GM21737 (cell line): ENCODE measurements around the gene EVPL.
"Not testable (repeated sequence)": the region's sequence is repeated elsewhere in the genome, so short reads cannot be mapped to it uniquely, and the experiment has no call there.

ENCODE experiments used
- ATAC-seq: cut with Tn5 transposase; IDR thresholded peaks from one replicate; pipeline ENCODE4 v1.9.1; 2021; ENCODE audit warnings: mild to moderate bottlenecking, moderate library complexity; ENCODE audit not compliant: unreplicated experiment

EVPL gene

GRCh38 chr17:75970011-75970523 lies 57.0 kb downstream of the EVPL start:
- no peak for ATAC-seq

- not testable (repeated sequence) for ATAC-seq
Observed at GRCh38 chr17:75969044-75969443, 58.1 kb downstream of the EVPL start.

GRCh38 chr17:75965468-75965867 lies 61.6 kb downstream of the EVPL start:
- ATAC-seq = no peak

GRCh38 chr17:75959839-75960511 lies 67.1 kb downstream of the EVPL start:
- ATAC-seq = no peak

- ATAC-seq = no peak
Observed at GRCh38 chr17:75959051-75959838, 67.9 kb downstream of the EVPL start.
